Bronchial epithelial cell (primary cell): ENCODE results near the gene PAK4. TPM values are rescaled to one million over a fixed set of nuclear protein-coding genes. Genes with fewer than 3 reads are reported as not detected.

Experiments used
- DNase-seq: peaks from one replicate; pipeline ENCODE4 v3.0.0-alpha.2; 2010; ENCODE audit warnings: low read depth
- FAIRE-seq: peaks from 2 replicates; lab custom pipeline; 2011; peaks lifted over from hg19 to GRCh38; lab: Jason Lieb, UNC
- H3K27me3 ChIP-seq: 2 replicates; pipeline ENCODE4 v1.5.1; 2011; ENCODE audit warnings: low read length; ENCODE audit not compliant: control insufficient read depth, insufficient read depth
- H3K36me3 ChIP-seq: 2 replicates; pipeline ENCODE4 v1.5.1; 2011; ENCODE audit warnings: low read length; ENCODE audit not compliant: control insufficient read depth, insufficient read depth
- H3K4me3 ChIP-seq: 2 replicates; pipeline ENCODE4 v1.5.1; 2011; ENCODE audit warnings: mild to moderate bottlenecking, low read depth, low read length, control low read depth
- CTCF ChIP-seq: IDR thresholded peaks from 2 replicates; pipeline ENCODE4 v1.5.1; 2011; ENCODE audit warnings: mild to moderate bottlenecking, moderate library complexity, low read length, control low read depth, inconsistent platforms; ENCODE audit not compliant: insufficient read depth, severe bottlenecking
- total RNA-seq: library from RNA; depleted of rRNA; stranded (reverse); fragments of >200 nt; gene quantifications from 2 replicates; pipeline ENCODE4 v1.2.1, GENCODE V29; 2014

Gene PAK4
- total RNA-seq, 1 donor from 2014 or later = 4.5 TPM

- FAIRE-seq = no peak
Observed at GRCh38 chr19:39196860-39197562, 71.4 kb downstream of the PAK4 start, which contains the start of gene NCCRP1. NCCRP1 (plus strand) TSS chr19:39196964; CDS start chr19:39196983, 19 bp downstream.

GRCh38 chr19:39197808-39198207 is 72.2 kb downstream of the PAK4 start:
- no peak overlapping the region for H3K4me3 ChIP-seq
- H3K36me3 ChIP-seq = no peaks in the 10 kb centered on the region
- FAIRE-seq (no peak), DNase-seq (no peak)
- peaks cover 8% of the 10 kb centered on the region for H3K27me3 ChIP-seq
- TF ChIP-seq CTCF = no peak

More at GRCh38 chr19:39196860-39197562, 71.4 kb downstream of the PAK4 start, which contains the start of gene NCCRP1:
- no peak for DNase-seq
- no peak within 1 kb of the TSS for H3K4me3 ChIP-seq
- peaks cover 8% of the 10 kb centered on the region for H3K27me3 ChIP-seq
- TF ChIP-seq CTCF = no peak
- no peaks in the 10 kb centered on the region for H3K36me3 ChIP-seq

- TF ChIP-seq CTCF = no peak
- no peak for DNase-seq
- Histone ChIP-seq H3K4me3 (no peak overlapping the region), H3K36me3 (no peaks in the 10 kb centered on the region), H3K27me3 (peaks cover 14% of the 10 kb centered on the region)
- FAIRE-seq = no peak
Observed at GRCh38 chr19:39199025-39199424, 73.4 kb downstream of the PAK4 start.

GRCh38 chr19:39200066-39200802 is 74.6 kb downstream of the PAK4 start:
- no peak for TF ChIP-seq CTCF
- Histone ChIP-seq H3K36me3 (no peaks in the 10 kb centered on the region), H3K4me3 (no peak overlapping the region), H3K27me3 (peaks cover 22% of the 10 kb centered on the region)
- FAIRE-seq (no peak), DNase-seq (no peak)

GRCh38 chr19:39200803-39201115 is 75.2 kb downstream of the PAK4 start:
- no peak for FAIRE-seq
- H3K27me3 ChIP-seq = peaks cover 24% of the 10 kb centered on the region

More at GRCh38 chr19:39200803-39201115, 75.2 kb downstream of the PAK4 start:
- H3K4me3 ChIP-seq = no peak overlapping the region
- H3K36me3 ChIP-seq = no peaks in the 10 kb centered on the region
- no peak for TF ChIP-seq CTCF
- no peak for DNase-seq
